HepG2 (cell line): ENCODE data around the gene MAP1LC3C. TPM values are rescaled to one million over a fixed set of nuclear protein-coding genes. Genes with fewer than 3 reads are reported as not detected.
"Not testable (repeated sequence)": the region's sequence is repeated elsewhere in the genome, so short reads cannot be mapped to it uniquely, and the experiment has no call there.

ENCODE experiments used
- ATAC-seq: fragments of 200-7000 bp; cut with Tn5 transposase; 3 replicates; pipeline ENCODE4 v1.9.1; 2020; ENCODE audit warnings: mild to moderate bottlenecking, moderate library complexity
- BruUV-seq: library from RNA; stranded (reverse); fragments of 400-500 nt; replicated peaks from 2 replicates; lab custom pipeline; 2021; lab: Mats Ljungman, UMichigan
- CTCF ChIA-PET: fragments of 300-600 bp; formaldehyde crosslinking; extraction: SDS; loops from one replicate; lab custom pipeline; 2021; ENCODE audit warnings: low total read pairs, inconsistent platforms, low intra/inter-chr PET ratio; lab: Yijun Ruan, JAX
- POLR2A ChIA-PET: fragments of 350-600 bp; sonication (Branson Sonifier 250); formaldehyde crosslinking; loops from one replicate; lab custom pipeline; 2020; ENCODE audit warnings: antibody characterized with exemption, inconsistent platforms; lab: Yijun Ruan, JAX
- DNase-seq: peaks from one replicate; pipeline ENCODE4 v3.0.0-alpha.2; 2015; ENCODE audit warnings: low spot score
- FAIRE-seq: peaks from 3 replicates; lab custom pipeline; 2011; peaks lifted over from hg19 to GRCh38; lab: Jason Lieb, UNC
- H2AFZ ChIP-seq: one replicate; pipeline ENCODE4 v1.6.1; 2011; ENCODE audit warnings: low read length, inconsistent platforms
- H3K27ac ChIP-seq: fragments of 300-600 bp; 3 replicates; pipeline ENCODE4 v1.8.0; 2011; ENCODE audit warnings: mixed run types, mild to moderate bottlenecking, mixed read lengths, low read length, inconsistent platforms; ENCODE audit not compliant: insufficient read depth; ENCODE audit errors: extremely low read length
- H3K27me3 ChIP-seq, 2 experiments: fragments of 200-600 bp in 1 of 2; 2 replicates in 1 of 2; 3 replicates in 1 of 2; pipeline versions ENCODE4 v1.6.0 to v1.8.0; 2011; ENCODE audit warnings: low read length in 2 of 2, mild to moderate bottlenecking in 2 of 2, moderate library complexity in 2 of 2, inconsistent platforms in 1 of 2; ENCODE audit not compliant: insufficient read depth in 2 of 2, control insufficient read depth in 1 of 2
- H3K36me3 ChIP-seq, 2 experiments: fragments of 200-600 bp in 1 of 2; replicated peaks in 1 of 2; 2 replicates in 1 of 2; 3 replicates in 1 of 2; pipeline versions ENCODE4 v1.5.1 to v1.8.0; 2011; ENCODE audit warnings: low read length in 2 of 2, inconsistent platforms in 1 of 2; ENCODE audit not compliant: insufficient read depth in 2 of 2, control insufficient read depth in 1 of 2
- H3K4me1 ChIP-seq: 2 replicates; pipeline ENCODE4 v1.5.1; 2012; ENCODE audit warnings: low read length, inconsistent platforms; ENCODE audit not compliant: insufficient read depth
- H3K4me2 ChIP-seq: 2 replicates; pipeline ENCODE4 v1.6.0; 2011; ENCODE audit warnings: low read depth, low read length, inconsistent platforms
- H3K4me3 ChIP-seq, 3 experiments: fragments of 200-600 bp in 1 of 3; sonication (generic), shearing (Covaris generic) in 1 of 3; replicated peaks in 1 of 3; 2 replicates each; pipeline ENCODE4 v1.5.1; 2011 to 2016; ENCODE audit warnings: low read length in 3 of 3, inconsistent platforms in 2 of 3, low read depth in 2 of 3, mild to moderate bottlenecking in 2 of 3, control low read depth in 1 of 3, mixed read lengths in 1 of 3; ENCODE audit not compliant: insufficient read depth in 1 of 3
- H3K79me2 ChIP-seq: one replicate; pipeline ENCODE4 v1.6.1; 2011; ENCODE audit warnings: low read length, inconsistent platforms; ENCODE audit not compliant: insufficient read depth
- H3K9ac ChIP-seq: 2 replicates; pipeline ENCODE4 v1.6.0; 2011; ENCODE audit warnings: mild to moderate bottlenecking, low read depth, low read length, inconsistent platforms; ENCODE audit not compliant: insufficient read depth
- H3K9me3 ChIP-seq: 2 replicates; pipeline ENCODE4 v1.5.1; 2012; ENCODE audit warnings: mild to moderate bottlenecking, low read length
- H4K20me1 ChIP-seq: 2 replicates; pipeline ENCODE4 v1.6.0; 2011; ENCODE audit warnings: inconsistent platforms, mild to moderate bottlenecking, low read length, moderate library complexity; ENCODE audit not compliant: insufficient read depth
- HOXA5 ChIP-seq: sonication (generic); formaldehyde crosslinking; IDR thresholded peaks from 2 replicates; pipeline ENCODE4 v1.4.0; 2020; ENCODE audit warnings: missing genetic modification reagents
- ZNF10 ChIP-seq: sonication (generic); formaldehyde crosslinking; IDR thresholded peaks from 2 replicates; pipeline ENCODE4 v1.4.0; 2020; ENCODE audit warnings: mild to moderate bottlenecking, low read depth, missing genetic modification reagents, borderline replicate concordance
- ZNF678 ChIP-seq: sonication (generic); formaldehyde crosslinking; IDR thresholded peaks from 2 replicates; pipeline ENCODE4 v1.4.0; 2020; ENCODE audit warnings: mild to moderate bottlenecking, missing genetic modification reagents
- WGBS: methylation state at CpG from one replicate; pipeline ENCODE4 v1.1.6; 2017; ENCODE audit warnings: low lambda C conversion rate; 5-methylcytosine and 5-hydroxymethylcytosine counted together
- in situ Hi-C: cut with HindIII; loops from 2 replicates; pipeline ENCODE4 v1.10.0; 2017; ENCODE audit warnings: low pct_unique_long_range_greater_than_20kb; ENCODE audit not compliant: extremely low pct_ligation_motif_present
- intact Hi-C: fragments of 100-400 bp; cut with micrococcal nuclease; formaldehyde crosslinking; loops from one replicate; pipeline ENCODE4 v1.10.0; 2022; ENCODE audit not compliant: unreplicated experiment
- polyA plus RNA-seq, 8 experiments: library from polyadenylated mRNA; depleted of rRNA in 3 of 8; stranded (reverse) in 7 of 8; unstranded in 1 of 8; fragments of >200 nt; fragmentation: Illumina TruSeq in 4 of 8; extraction: Trizol in 4 of 8; gene quantifications; 2 replicates each; pipeline versions ENCODE4 v1.2.1 to v1.2.3, GENCODE V29; 2011 to 2016; ENCODE audit warnings: low read depth in 4 of 8, missing spikeins in 1 of 8, mixed read lengths in 1 of 8; ENCODE audit not compliant: insufficient read depth in 1 of 8
- total RNA-seq, 5 experiments: library from RNA; depleted of rRNA; stranded (reverse); fragments of >200 nt; fragmentation: Illumina TruSeq; extraction: Trizol; gene quantifications; 2 replicates each; pipeline ENCODE4 v1.2.3, GENCODE V29; 2016; ENCODE audit warnings: low read depth in 1 of 5
- TF ChIP-seq, protein P1 (sequence below): fragments of 450-650 bp; IDR thresholded peaks from 2 replicates; pipeline ENCODE4 v1.6.1; 2016

Gene MAP1LC3C
- total and polyA plus RNA-seq, 2 of the 13 experiments (the other 11 are each of a cell fraction or from before 2014, with no cell fraction given), result not detected

GRCh38 chr1:241992734-241993133 is 6.2 kb downstream of the MAP1LC3C start:
- Histone ChIP-seq H3K9ac (no peak overlapping the region), H3K79me2 (no peaks in the 10 kb centered on the region), H2AFZ (no peak overlapping the region), H3K27me3 (peaks cover 0 to 7% of the 10 kb centered on the region in 2 experiments; a peak in 1 of 5 replicates), H4K20me1 (no peaks in the 10 kb centered on the region), H3K4me2 (no peak overlapping the region), H3K27ac (no peak overlapping the region), H3K4me1 (no peaks in the 10 kb centered on the region), H3K4me3 (no peak overlapping the region), H3K9me3 (no peaks in the 10 kb centered on the region), H3K36me3 (no peaks in the 10 kb centered on the region)
- CTCF ChIA-PET, result no interaction called here
- TF ChIP-seq HOXA5 (CRISPR knock-in tag), result no peak
- no peak for TF ChIP-seq ZNF10 (CRISPR knock-in tag)
- WGBS, result 67% methylated on average over 5 of the region's 5 CpGs
- POLR2A ChIA-PET, result no interaction called here
- in situ Hi-C loops (loop anchor here (25.0 kb wide), 1 partner anchor 455 kb away; the partner anchor contains the start of gene KMO), intact Hi-C loops (no loop called here)
- no peak for FAIRE-seq
- no TSS peak for BruUV-seq
- no peak for DNase-seq
- no peak for ATAC-seq

- Histone ChIP-seq H3K9me3 (no peaks in the 10 kb centered on the region), H3K4me2 (no peak overlapping the region), H4K20me1 (no peaks in the 10 kb centered on the region), H3K9ac (no peak overlapping the region), H2AFZ (no peak overlapping the region), H3K27me3 (peaks cover 0 to 3% of the 10 kb centered on the region in 2 experiments; a peak in 1 of 5 replicates), H3K79me2 (no peaks in the 10 kb centered on the region), H3K36me3 (no peaks in the 10 kb centered on the region), H3K27ac (no peak overlapping the region), H3K4me1 (no peaks in the 10 kb centered on the region), H3K4me3 (no peak overlapping the region)
- ATAC-seq (no peak), FAIRE-seq (no peak), DNase-seq (no peak)
- intact Hi-C loops, result no loop called here
- no peak for TF ChIP-seq ZNF678 (CRISPR knock-in tag)
- TF ChIP-seq, protein P1, sequence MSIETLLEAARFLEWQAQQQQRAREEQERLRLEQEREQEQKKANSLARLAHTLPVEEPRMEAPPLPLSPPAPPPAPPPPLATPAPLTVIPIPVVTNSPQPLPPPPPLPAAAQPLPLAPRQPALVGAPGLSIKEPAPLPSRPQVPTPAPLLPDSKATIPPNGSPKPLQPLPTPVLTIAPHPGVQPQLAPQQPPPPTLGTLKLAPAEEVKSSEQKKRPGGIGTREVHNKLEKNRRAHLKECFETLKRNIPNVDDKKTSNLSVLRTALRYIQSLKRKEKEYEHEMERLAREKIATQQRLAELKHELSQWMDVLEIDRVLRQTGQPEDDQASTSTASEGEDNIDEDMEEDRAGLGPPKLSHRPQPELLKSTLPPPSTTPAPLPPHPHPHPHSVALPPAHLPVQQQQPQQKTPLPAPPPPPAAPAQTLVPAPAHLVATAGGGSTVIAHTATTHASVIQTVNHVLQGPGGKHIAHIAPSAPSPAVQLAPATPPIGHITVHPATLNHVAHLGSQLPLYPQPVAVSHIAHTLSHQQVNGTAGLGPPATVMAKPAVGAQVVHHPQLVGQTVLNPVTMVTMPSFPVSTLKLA, result 0 out of 2 replicates have a peak, but pooled peaks have one; percentile 26
- CTCF ChIA-PET, result no interaction called here
- in situ Hi-C loops, result loop anchor here (25.0 kb wide), 1 partner anchor 453 kb away; the partner anchor contains the start of gene KMO
- POLR2A ChIA-PET, result no interaction called here
- BruUV-seq, result no TSS peak
- WGBS, result 68% methylated on average over 10 of the region's 10 CpGs
These were observed 8.9 kb downstream of the MAP1LC3C start for GRCh38 chr1:241990040-241990439.

GRCh38 chr1:241988389-241988930 is 10.4 kb downstream of the MAP1LC3C start:
- in situ Hi-C loops, result loop anchor here (5.0 to 25.0 kb wide), 2 partner anchors 91 to 451 kb away; partner anchors contain the start of gene KMO

More at GRCh38 chr1:241988389-241988930, 10.4 kb downstream of the MAP1LC3C start:
- H3K79me2 ChIP-seq, BruUV-seq, H3K27me3 ChIP-seq, FAIRE-seq, H3K4me2 ChIP-seq, H4K20me1 ChIP-seq, intact Hi-C loops, H3K4me1 ChIP-seq, H3K27ac ChIP-seq, POLR2A ChIA-PET, H3K4me3 ChIP-seq, H3K9me3 ChIP-seq, ATAC-seq, DNase-seq, H3K9ac ChIP-seq, H2AFZ ChIP-seq, H3K36me3 ChIP-seq: not testable (repeated sequence)
- CTCF ChIA-PET, result interaction anchor here (1.6 kb wide), 1 partner anchor 92 kb away, joined by 4 read pairs; no protein-coding TSS in a partner anchor
- 59% methylated on average over 10 of the region's 10 CpGs for WGBS
